K562 (cell line): ENCODE measurements around the gene DHRS7C. TPM values are rescaled to one million over a fixed set of nuclear protein-coding genes. Genes with fewer than 3 reads are reported as not detected.

Experiments used
- ATAC-seq: fragments of 200-7000 bp; cut with Tn5 transposase; 3 replicates; pipeline ENCODE4 v1.9.1; 2020; ENCODE audit warnings: moderate library complexity
- BruUV-seq: library from RNA; stranded (reverse); fragments of 400-500 nt; replicated peaks from 2 replicates; lab custom pipeline; 2021; lab: Mats Ljungman, UMichigan
- CTCF ChIA-PET: fragments of 300-600 bp; formaldehyde crosslinking; extraction: SDS; loops from one replicate; lab custom pipeline; 2021; ENCODE audit warnings: low intra/inter-chr PET ratio; lab: Yijun Ruan, JAX
- POLR2A ChIA-PET: fragments of 300-600, 350-650 bp; sonication (Branson Sonifier 250); formaldehyde crosslinking; extraction: SDS; loops from one replicate; lab custom pipeline; 2021; ENCODE audit warnings: antibody characterized with exemption, inconsistent platforms; lab: Yijun Ruan, JAX
- DNase-seq, 4 experiments: peaks; one replicate each; pipeline versions ENCODE4 v3.0.0 to v3.0.0-alpha.2; 2011 to 2018; ENCODE audit warnings: low spot score in 3 of 4, mixed read lengths in 3 of 4; ENCODE audit errors: extremely low read depth in 1 of 4
- FAIRE-seq: peaks from 2 replicates; lab custom pipeline; 2011; peaks lifted over from hg19 to GRCh38; lab: Jason Lieb, UNC
- H2AFZ ChIP-seq: 2 replicates; pipeline ENCODE4 v1.6.0; 2011; ENCODE audit warnings: low read depth, low read length, control low read depth, inconsistent platforms
- H3K27ac ChIP-seq: fragments of 200-600 bp; 3 replicates; pipeline ENCODE4 v1.8.0; 2011; ENCODE audit warnings: low read depth, mild to moderate bottlenecking, control low read depth, inconsistent platforms, low read length, moderate library complexity, mixed read lengths; ENCODE audit errors: extremely low read depth
- H3K27me3 ChIP-seq, 2 experiments: fragments of 300-600 bp in 1 of 2; 2 replicates in 1 of 2; 3 replicates in 1 of 2; pipeline versions ENCODE4 v1.6.0 to v1.8.0; 2011; ENCODE audit warnings: inconsistent platforms in 2 of 2, low read length in 2 of 2, mild to moderate bottlenecking in 1 of 2, mixed read lengths in 1 of 2, moderate library complexity in 1 of 2; ENCODE audit not compliant: control insufficient read depth in 2 of 2, insufficient read depth in 2 of 2
- H3K36me3 ChIP-seq: fragments of 300-600 bp; 3 replicates; pipeline ENCODE4 v1.8.0; 2011; ENCODE audit warnings: mild to moderate bottlenecking, low read length, inconsistent platforms; ENCODE audit not compliant: control insufficient read depth, insufficient read depth
- H3K4me1 ChIP-seq, 2 experiments: fragments of 200-600 bp in 1 of 2; replicated peaks in 1 of 2; 2 replicates in 1 of 2; 3 replicates in 1 of 2; pipeline versions ENCODE4 v1.5.1 to v1.8.0; 2011; ENCODE audit warnings: inconsistent platforms in 2 of 2, low read length in 2 of 2, mild to moderate bottlenecking in 1 of 2, mixed read lengths in 1 of 2, moderate library complexity in 1 of 2; ENCODE audit not compliant: control insufficient read depth in 2 of 2, insufficient read depth in 2 of 2
- H3K4me2 ChIP-seq: 2 replicates; pipeline ENCODE4 v1.6.1; 2011; ENCODE audit warnings: low read length, control low read depth, inconsistent platforms, mixed read lengths; ENCODE audit not compliant: insufficient read depth
- H3K4me3 ChIP-seq: fragments of 200-600 bp; sonication (generic), shearing (Covaris generic); 2 replicates; pipeline ENCODE4 v1.5.1; 2016; ENCODE audit warnings: control low read depth, inconsistent platforms
- H3K79me2 ChIP-seq: fragments of 200-600 bp; 3 replicates; pipeline ENCODE4 v1.8.0; 2011; ENCODE audit warnings: low read length, inconsistent platforms; ENCODE audit not compliant: control insufficient read depth, insufficient read depth
- H3K9ac ChIP-seq, 2 experiments: 2 replicates each; pipeline versions ENCODE4 v1.6.0 to v1.6.1; 2011; ENCODE audit warnings: low read depth in 2 of 2, low read length in 2 of 2, control low read depth in 1 of 2, inconsistent platforms in 1 of 2, mild to moderate bottlenecking in 1 of 2, mixed read lengths in 1 of 2; ENCODE audit not compliant: insufficient read depth in 1 of 2
- H3K9me1 ChIP-seq: one replicate; pipeline ENCODE4 v1.6.0; 2011; ENCODE audit warnings: inconsistent platforms, mild to moderate bottlenecking, low read length, moderate library complexity; ENCODE audit not compliant: control insufficient read depth, insufficient read depth
- H3K9me3 ChIP-seq: replicated peaks from 2 replicates; pipeline ENCODE4 v1.5.1; 2011; ENCODE audit warnings: low read depth, low read length, inconsistent platforms; ENCODE audit not compliant: control insufficient read depth, insufficient read depth
- H4K20me1 ChIP-seq: replicated peaks from 2 replicates; pipeline ENCODE4 v1.6.1; 2011; ENCODE audit warnings: low read length, inconsistent platforms, mixed read lengths; ENCODE audit not compliant: control insufficient read depth, insufficient read depth
- CTCF ChIP-seq, 3 experiments: IDR thresholded peaks in 2 of 3; conservative IDR thresholded peaks in 1 of 3; 2 replicates each; pipeline ENCODE4 v1.5.1; 2011 to 2012; ENCODE audit warnings: low read length in 3 of 3, mild to moderate bottlenecking in 3 of 3, control low read depth in 2 of 3, improper control_type of control experiment in 1 of 3, inconsistent platforms in 1 of 3, low read depth in 1 of 3, mixed read lengths in 1 of 3, moderate library complexity in 1 of 3; ENCODE audit not compliant: insufficient read depth in 2 of 3
- TCF7L2 ChIP-seq: fragments of 150-350 bp; IDR thresholded peaks from 2 replicates; pipeline ENCODE4 v1.6.1; 2016; ENCODE audit warnings: low read depth, mild to moderate bottlenecking, low read length, moderate library complexity
- WGBS: fragments of 100-300 bp; shearing (Covaris generic); methylation state at CpG from one replicate; pipeline ENCODE4 v1.1.6; 2016; ENCODE audit warnings: low coverage, mixed read lengths; ENCODE audit not compliant: insufficient coverage; ENCODE audit errors: missing lambda C conversion rate; 5-methylcytosine and 5-hydroxymethylcytosine counted together
- in situ Hi-C: fragments of 300-500 bp; cut with MboI; formaldehyde crosslinking; loops from 4 replicates; pipeline ENCODE4 v1.15.0; 2018; ENCODE audit warnings: inconsistent platforms, mixed read lengths
- intact Hi-C: fragments of 100-400 bp; cut with micrococcal nuclease; formaldehyde crosslinking; loops from 2 replicates; pipeline ENCODE4 v1.14.2; 2022
- polyA plus RNA-seq, 8 experiments: library from polyadenylated mRNA; depleted of rRNA in 4 of 8; stranded (reverse) in 5 of 8; unstranded in 3 of 8; fragments of >200 nt; fragmentation: Nextera tagmentation in 2 of 8; fragmentation: Illumina TruSeq in 1 of 8; extraction: Ambion mirVana in 2 of 8; extraction: Trizol in 1 of 8; gene quantifications; 2 replicates each; pipeline versions ENCODE4 v1.2.1 to v1.2.3, GENCODE V29; 2011 to 2014; ENCODE audit warnings: inconsistent platforms in 1 of 8, missing spikeins in 1 of 8
- total RNA-seq, 7 experiments: library from RNA; depleted of rRNA in 6 of 7; stranded (reverse); fragments of >200 nt in 6 of 7; fragmentation: Illumina TruSeq in 2 of 7; extraction: Trizol in 2 of 7; gene quantifications; 2 replicates each; pipeline versions ENCODE4 v1.2.1 to v1.2.3, GENCODE V29; 2011 to 2021; ENCODE audit warnings: low replicate concordance in 1 of 7

DHRS7C gene
- total and polyA plus RNA-seq, 9 of the 15 experiments (the other 6 are each of a cell fraction or from before 2014, with no cell fraction given) = not detected

GRCh38 chr17:9839433-9839832 lies 48.0 kb upstream of the DHRS7C start:
- Histone ChIP-seq H3K4me3 (no peak overlapping the region), H3K9ac (no peak overlapping the region), H4K20me1 (no peaks in the 10 kb centered on the region), H3K4me1 (no peaks in the 10 kb centered on the region), H2AFZ (no peak overlapping the region), H3K36me3 (no peaks in the 10 kb centered on the region), H3K4me2 (no peak overlapping the region), H3K9me3 (no peaks in the 10 kb centered on the region), H3K9me1 (no peaks in the 10 kb centered on the region), H3K79me2 (no peaks in the 10 kb centered on the region), H3K27me3 (no peaks in the 10 kb centered on the region; a peak in 1 of 5 replicates), H3K27ac (no peak overlapping the region)
- POLR2A ChIA-PET = no interaction called here
- in situ Hi-C loops = no loop called here
- FAIRE-seq (no peak), DNase-seq (no peak), ATAC-seq (no peak)
- no TSS peak for BruUV-seq
- WGBS = 0% methylated on average over 3 of the region's 4 CpGs
- CTCF ChIA-PET = no interaction called here
- intact Hi-C loops = no loop called here
- TF ChIP-seq CTCF (IDR thresholded peaks at IDR 0.05 in 2 of 3, conservative IDR thresholded peaks at IDR 0.05 in 1 of 3; ENCODE audit: insufficient read depth in 2 of 3, low read depth in 1 of 3, low read length in 3 of 3) = 0 out of 6 replicates have a peak, but pooled peaks of 2 of the 3 experiments have one; percentile 4 to 9
- no peak for TF ChIP-seq TCF7L2
